GM18907 (cell line): ENCODE results near the gene RIMS1.

Experiments used
- ATAC-seq: cut with Tn5 transposase; IDR thresholded peaks from one replicate; pipeline ENCODE4 v1.9.1; 2021; ENCODE audit warnings: mild to moderate bottlenecking, moderate library complexity; ENCODE audit not compliant: unreplicated experiment

RIMS1 gene

DNA sequence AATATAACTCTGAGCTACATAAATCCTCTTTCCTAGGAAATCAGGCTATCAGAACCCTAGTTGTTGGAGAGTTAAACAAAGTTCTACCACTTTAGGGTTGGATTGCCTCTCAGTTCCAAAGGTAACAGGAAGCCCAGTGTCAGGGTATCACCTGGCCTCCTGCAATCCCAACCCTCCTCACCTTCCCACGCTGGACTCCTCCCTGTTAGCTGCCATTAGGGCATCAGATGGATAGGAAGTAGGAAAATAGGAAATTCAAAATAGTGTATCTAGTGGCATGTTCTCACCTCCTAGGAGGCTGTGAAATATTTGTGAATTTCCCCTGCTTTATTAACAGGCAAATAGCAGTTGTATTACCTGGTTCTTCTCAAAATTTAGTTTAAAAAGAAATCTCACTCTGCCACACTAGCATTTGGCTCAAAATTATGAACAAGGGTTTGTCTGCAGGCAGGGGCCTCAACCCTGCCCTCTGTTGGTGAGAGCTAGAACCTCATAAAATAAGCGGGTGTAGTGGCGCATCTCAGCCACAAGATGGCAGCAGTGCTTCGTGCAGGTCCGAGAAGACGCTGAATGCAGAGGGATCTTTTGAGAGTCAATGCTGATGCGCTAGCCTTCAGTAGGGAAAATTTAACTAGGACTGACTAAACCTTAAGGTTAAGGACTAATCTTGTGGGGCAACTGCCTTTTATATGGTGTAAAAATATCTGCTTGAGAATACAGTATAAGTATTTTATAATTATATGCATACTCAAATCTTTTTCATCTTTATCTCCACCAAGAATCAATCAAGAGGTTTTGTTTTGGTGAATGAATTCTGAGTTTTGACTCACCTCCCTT is 525.7 kb downstream of the RIMS1 start:
- peak; percentile 90 for ATAC-seq

DNA sequence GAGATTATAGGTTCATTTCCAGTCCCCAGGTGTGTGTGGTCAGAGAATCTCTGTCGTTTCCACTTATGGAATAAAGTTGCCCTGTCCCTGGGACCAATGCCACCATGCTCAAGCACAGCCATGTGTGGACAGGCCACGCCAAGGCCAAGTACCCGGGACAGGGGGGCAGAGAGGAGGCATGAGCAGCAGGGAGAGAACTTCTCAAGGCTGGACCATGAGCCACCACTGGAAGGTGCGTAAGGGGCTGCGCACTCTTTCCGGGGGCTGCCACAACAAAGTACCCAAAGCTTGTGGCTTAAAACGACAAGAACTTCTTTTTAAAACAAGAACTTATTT is 526.3 kb downstream of the RIMS1 start:
- peak; percentile 5 for ATAC-seq

DNA sequence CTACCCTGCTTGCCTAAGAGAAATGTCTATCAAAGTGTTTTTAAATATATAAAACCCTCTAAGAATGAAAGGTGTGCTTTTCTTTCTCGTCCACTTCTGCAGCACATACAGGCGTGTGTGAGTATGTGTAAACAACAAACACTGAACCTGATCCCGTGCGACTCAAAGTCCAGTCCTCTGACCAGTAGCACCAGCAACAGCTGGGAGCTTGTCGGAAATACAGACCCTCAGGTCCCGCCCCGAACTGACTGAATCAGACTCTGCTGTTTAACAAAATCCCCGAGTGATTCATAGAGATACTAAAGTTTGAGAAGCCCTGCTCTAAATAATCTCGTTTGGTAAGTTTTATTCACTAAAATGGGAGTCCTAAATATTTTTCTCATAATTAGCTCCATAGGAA is 527.5 kb downstream of the RIMS1 start:
- ATAC-seq, result no peak

DNA sequence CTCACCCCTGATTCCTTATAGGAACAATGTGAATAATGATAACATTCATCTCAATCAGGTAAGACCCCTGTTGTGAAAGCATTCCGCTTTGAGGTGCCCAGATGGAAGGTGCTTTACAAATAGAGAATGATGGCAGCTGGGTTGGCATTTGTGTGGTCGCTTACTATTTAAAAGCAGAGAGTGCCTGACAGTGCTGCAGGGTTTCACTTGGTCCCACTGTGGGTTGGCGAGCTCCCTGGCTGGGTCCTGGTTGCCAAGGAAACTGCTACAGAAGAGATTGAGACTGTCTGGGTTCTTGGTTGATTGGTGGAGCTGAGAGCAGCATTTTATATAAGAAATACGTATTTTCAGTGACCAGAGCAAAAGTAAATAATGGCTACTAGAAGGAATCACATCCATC is 528.3 kb downstream of the RIMS1 start:
- ATAC-seq, result no peak

DNA sequence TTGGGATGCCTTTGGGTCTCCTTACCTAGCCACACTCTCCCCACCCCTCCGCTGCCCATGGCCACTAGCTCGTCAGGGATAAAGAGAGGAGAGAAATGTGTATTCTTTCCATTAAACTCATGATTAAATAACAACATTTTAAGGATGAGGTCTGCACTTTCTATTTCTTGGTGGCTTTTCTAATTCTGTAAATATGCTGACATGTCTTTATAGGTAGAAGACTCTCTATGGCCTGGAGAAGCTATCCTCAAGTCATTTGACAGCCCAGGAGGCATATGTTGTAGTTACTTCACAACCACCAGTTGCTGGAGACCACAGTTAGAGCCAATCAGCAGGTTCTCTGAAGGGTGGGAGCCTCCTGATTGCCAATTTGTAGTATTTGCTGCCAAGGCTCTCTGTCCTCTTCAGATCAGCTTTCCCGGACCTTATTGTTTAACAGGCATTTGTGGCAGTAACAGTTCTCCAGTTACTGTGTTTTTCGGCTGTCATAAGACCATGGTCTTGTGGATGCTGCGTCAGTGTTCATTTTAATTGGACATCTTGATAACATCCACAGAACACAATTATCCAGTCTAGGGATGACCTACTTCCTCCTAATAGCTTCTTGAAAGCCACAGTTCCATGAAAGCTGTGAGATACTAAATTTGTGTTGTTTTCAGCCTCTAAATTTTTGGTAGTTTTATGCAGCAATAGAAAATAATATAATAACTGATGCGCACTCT is 530.6 kb downstream of the RIMS1 start:
- no peak for ATAC-seq

DNA sequence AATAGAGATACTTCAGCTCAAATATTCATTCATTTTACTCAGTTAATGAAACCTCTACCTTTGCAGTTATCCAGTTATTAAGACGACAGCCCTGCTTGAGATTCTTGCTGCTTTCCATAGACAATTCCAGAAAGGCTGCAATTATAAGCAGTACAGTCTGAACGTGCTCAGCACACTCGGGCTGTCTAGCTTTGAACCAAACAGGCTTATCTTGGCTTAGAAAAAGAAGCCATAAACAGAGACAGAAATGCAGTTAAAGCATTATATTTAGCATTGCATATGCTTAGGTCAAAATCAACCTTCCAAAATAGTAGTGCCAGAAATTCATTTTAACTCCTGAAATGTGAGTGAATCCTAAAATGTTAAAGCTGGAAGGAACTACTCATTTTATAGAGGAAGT is 531.4 kb downstream of the RIMS1 start:
- ATAC-seq, result no peak

DNA sequence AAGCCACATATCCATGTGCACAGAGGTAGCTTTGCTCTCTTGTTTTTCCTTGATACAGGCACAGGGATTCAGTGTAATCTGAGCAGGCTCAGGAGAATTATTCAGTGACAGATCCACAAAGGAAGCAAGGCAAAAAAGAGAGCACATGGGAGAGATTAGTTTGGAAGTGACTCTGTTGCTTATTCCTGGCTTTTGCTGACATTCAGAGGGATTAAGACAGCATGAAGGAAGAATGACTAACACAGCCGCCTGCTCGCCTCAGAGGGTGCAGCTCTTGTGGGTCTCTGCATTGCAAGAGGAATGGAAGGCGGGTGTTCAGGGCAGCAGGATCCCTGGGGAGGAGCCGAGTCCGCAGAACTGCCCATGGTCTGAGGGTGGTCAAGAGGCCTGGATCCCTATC is 532.1 kb downstream of the RIMS1 start:
- no peak for ATAC-seq

DNA sequence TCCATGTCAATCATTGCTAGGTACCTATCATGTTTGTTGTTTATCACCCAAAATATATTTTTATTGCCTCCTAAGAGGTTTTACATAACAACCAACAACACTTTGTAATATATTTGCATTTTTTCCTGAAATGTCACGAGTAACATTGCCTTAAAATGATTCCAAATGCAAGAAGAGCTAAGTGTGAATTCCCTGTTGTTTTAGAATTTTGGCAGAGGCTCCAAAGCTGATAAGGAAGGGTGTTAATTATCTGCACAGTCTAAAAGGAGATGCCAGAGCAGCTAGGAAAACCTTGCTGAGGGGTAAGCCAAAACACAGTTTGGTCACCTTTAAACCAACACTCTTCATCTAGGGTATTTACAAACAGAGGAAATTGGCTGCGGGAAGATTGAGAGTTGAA is 533.6 kb downstream of the RIMS1 start:
- ATAC-seq, result no peak

DNA sequence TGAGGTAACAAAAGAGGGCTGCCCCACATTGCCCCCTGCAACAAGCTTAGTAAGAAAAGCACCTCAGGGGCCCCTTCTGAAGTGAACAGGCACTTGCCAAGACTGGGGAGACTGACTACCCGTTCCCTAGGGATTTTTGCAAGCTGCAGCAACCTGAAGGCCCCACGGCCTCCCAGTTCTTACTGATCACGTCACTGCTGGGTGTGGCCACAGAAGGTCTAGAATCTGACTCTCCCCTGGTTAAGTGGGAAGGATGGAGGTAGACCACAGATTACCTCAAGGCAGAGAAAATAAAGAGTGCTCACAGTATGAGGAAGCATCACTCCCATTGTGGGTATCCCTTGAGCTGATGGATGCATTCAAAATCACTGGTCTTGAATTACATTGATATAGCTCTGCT is 534.1 kb downstream of the RIMS1 start:
- ATAC-seq, result no peak

DNA sequence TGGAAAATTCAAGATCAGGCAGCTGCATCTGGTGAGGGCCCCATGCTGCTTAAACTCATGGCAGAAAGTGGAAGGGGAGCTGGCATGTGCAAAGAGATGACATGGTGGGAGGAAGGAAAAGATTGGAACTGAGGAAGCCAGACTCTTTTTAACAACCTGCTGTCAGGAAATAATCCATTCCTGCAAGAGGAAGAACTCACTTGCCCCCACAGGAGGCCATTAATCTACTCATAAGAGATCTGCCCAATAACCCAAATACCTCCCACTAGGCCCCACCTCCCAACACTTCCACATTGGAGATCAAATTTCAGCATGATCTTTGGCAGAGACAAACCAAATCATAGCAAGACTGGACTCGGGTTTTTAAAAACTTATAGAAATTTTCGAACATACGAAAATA is 535.0 kb downstream of the RIMS1 start:
- no peak for ATAC-seq

DNA sequence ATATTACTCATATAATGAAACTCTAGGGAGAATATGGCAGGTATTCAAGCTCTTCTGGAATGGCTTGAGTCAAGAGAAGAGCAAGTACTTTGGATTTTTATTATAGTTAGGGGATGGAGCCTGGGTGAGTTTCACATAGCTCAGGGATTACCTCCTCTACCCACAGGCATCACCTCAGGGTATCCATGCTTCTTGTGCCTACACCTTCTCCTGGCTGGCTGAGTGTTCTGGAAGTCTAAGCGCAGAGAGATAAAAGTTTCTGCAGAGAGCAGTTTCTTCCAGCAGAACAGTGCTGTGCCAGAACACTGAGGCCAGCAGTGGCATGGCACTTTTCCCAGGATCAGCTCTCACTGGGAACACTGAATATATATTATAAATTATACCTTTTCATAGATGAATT is 535.8 kb downstream of the RIMS1 start:
- ATAC-seq, result no peak

DNA sequence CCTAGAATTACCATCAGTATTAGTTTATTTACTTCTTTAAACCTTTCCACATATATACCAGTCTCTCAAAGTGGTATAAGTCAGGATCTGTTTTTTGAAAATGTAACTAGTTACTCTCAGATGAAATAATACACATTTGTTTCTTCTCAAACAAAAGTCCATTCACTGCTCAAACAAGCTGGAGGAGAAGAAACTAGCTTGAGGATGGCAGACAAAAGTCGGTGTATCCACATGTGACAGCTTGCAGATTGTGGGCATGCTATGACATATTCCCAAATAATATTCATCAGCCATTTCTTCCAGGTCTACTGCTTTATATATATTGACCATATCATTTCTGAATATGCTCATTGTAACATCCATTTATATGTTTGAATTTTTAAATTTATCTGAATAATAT is 538.1 kb downstream of the RIMS1 start:
- ATAC-seq, result no peak

DNA sequence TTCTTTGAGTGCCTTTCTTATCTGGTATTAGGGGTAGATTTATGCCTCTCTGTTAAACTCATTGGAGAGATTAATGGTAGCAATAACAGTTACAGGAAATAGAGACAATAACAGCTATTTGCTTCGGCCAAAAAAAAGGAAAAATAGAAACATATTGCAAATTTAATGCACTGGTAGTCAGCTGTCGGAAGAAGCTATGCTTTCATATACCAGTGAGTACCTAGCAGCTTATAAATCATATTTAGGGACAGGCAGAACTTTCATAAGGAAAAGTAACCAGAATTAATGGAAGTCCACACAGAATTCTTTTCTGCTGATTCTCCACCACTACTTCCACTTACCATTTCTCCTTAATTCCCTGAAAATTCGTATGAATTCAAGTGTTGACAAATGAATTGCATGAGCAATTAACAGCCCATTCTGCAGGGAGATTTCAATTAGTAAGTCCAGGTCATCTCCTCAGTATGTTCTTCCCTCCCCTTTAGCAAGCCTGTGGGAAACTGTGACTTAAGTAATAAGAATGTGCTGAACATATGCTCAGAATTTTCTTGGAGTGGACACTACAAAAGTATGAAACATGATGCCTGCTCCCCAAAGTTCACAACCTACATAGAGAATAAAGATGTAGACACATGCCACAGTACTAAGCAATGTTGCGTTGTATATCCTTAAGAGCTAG is 538.8 kb downstream of the RIMS1 start:
- ATAC-seq, result no peak

DNA sequence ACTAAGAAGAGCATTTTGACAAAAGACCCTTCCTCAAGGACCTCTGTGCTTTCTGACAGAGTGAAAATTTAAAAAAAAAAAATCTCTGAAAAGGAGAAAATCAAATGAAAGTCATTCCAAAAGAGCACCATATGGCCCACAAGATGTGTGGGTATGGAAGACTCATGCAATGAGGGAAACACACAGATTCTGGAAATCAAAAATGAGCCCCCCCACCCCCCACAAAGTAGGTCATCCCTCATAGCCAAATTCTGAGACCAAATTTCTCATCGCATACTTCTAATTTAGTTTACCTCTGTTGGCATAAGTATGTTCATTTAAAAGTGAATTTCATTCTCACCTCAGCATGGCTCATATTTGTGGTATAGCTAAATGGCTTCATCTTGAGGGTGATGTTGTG is 554.3 kb downstream of the RIMS1 start:
- ATAC-seq, result no peak

DNA sequence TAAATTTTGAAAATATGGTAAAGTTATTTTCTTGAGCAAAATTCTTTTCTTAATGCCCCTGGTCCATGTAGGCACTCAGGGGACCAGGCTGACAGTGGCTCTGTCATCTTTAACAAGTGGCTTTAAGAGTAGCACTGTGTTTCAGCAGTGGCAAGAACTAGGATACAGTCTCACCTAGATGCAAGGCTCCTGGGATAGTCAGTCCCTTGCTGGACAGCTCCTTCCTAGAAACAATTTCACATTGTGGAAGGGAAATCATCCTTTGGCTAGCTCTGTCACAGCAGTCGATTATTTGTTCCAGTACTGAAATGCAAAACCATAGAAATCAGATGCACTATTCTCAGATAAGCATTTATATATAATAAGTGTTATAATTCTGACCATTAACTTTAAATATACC is 560.1 kb downstream of the RIMS1 start:
- no peak for ATAC-seq
